NCI-H1417 treated with DMSO at 0.1 percent for 48 hours (cell line): ENCODE data around the gene WDFY2.

Experiments used
- DNase-seq: peaks from one replicate; lab custom pipeline; 2025; lab: John Stamatoyannopoulos, UW

Gene WDFY2

GRCh38 chr13:51797664-51798488 is 213.6 kb downstream of the WDFY2 start:
- peak; percentile 62 for DNase-seq

- DNase-seq, result no peak
Measured at GRCh38 chr13:51799261-51799660, 215.0 kb downstream of the WDFY2 start.

GRCh38 chr13:51800486-51800885 is 216.2 kb downstream of the WDFY2 start:
- no peak for DNase-seq

- DNase-seq, result no peak
Measured at GRCh38 chr13:51801631-51802099, 217.4 kb downstream of the WDFY2 start.

GRCh38 chr13:51802631-51803418 is 218.6 kb downstream of the WDFY2 start:
- no peak for DNase-seq

- DNase-seq, result peak; percentile 57
Measured at GRCh38 chr13:51803422-51804294, 219.4 kb downstream of the WDFY2 start, which contains the start of gene DHRS12. Gene DHRS12 (minus strand): TSS chr13:51804163. CDS start chr13:51799659, 4,504 bp downstream.

GRCh38 chr13:51804295-51805172 is 220.3 kb downstream of the WDFY2 start:
- no peak for DNase-seq

- no peak for DNase-seq
Measured at GRCh38 chr13:51805313-51805712, 221.1 kb downstream of the WDFY2 start.

- DNase-seq, result no peak
Measured at GRCh38 chr13:51805925-51806324, 221.7 kb downstream of the WDFY2 start.

- no peak for DNase-seq
Measured at GRCh38 chr13:51806566-51806965, 222.3 kb downstream of the WDFY2 start.

GRCh38 chr13:51807041-51807440 is 222.8 kb downstream of the WDFY2 start:
- DNase-seq, result no peak

- no peak for DNase-seq
Measured at GRCh38 chr13:51808811-51809210, 224.5 kb downstream of the WDFY2 start.

- no peak for DNase-seq
Measured at GRCh38 chr13:51811046-51811445, 226.8 kb downstream of the WDFY2 start.

- DNase-seq, result no peak
Measured at GRCh38 chr13:51811920-51812451, 227.7 kb downstream of the WDFY2 start.

GRCh38 chr13:51814071-51814470 is 229.8 kb downstream of the WDFY2 start:
- no peak for DNase-seq

- peak; percentile 49 for DNase-seq
Measured at GRCh38 chr13:51814825-51815650, 230.8 kb downstream of the WDFY2 start.

- DNase-seq, result no peak
Measured at GRCh38 chr13:51815848-51816247, 231.6 kb downstream of the WDFY2 start.

- no peak for DNase-seq
Measured at GRCh38 chr13:51816604-51817249, 232.5 kb downstream of the WDFY2 start.
